CD4-positive, alpha-beta T cell treated with Interleukin-17A for 4 hours (primary cell): ENCODE results near the gene PSMD4.
"Not testable (repeated sequence)": the region's sequence is repeated elsewhere in the genome, so short reads cannot be mapped to it uniquely, and the experiment has no call there.

Experiments
- DNase-seq: peaks from one replicate; pipeline ENCODE4 v3.0.0-alpha.2; 2020; ENCODE audit warnings: mixed read lengths

Gene PSMD4

DNA sequence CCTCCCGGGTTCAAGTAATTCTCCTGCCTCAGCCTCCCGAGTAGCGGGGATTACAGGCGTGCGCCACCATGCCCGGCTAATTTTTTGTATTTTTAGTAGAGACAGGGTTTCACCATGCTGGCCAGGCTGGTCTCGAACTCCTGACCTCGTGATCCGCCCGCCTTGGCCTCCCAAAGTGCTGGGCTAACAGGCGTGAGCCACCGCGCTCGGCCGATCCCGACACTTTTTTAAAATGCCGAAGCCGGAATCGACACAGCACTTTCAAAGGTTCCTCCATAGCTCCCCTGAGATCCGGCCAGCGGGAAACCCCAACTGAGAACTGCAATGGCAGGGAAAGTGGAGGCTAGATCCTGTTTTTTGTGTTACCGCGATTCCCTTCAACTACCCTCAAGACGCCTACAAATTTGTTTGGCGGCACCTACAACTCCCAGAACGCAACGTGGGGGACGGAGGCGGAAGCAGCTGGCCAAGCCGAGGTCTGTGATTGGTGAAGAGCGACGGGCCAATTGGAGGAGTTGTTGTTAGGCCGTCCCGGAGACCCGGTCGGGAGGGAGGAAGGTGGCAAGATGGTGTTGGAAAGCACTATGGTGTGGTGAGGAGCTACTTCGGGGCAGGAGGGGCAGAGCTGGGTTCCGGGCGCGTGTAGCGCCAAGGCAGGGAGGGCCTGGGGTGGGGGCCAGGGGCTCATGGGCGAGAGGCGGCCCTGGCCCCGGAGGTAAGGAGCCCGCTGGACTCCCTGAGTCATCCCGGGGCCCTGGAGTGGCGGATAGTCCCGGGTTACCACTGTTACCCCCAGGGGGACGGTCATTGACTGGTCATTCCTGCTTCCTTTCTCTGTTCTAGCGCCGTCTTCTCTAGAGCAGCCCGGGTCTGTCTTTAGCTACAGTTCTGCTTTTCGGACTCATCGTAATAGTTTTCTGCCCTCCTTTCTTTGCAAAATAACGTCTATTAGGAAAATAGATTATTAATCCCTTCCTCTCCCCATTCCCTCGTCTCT lies at the start of gene PSMD4:
Gene PSMD4 (plus strand): TSS at position 518 of the 997 bp plus-strand sequence. CDS start 49 bp downstream, at position 567.
- peak; percentile 93 for DNase-seq

- not testable (repeated sequence) for DNase-seq
Observed at GRCh38 chr1:151205381-151205965, 49.1 kb upstream of the PSMD4 start.

GRCh38 chr1:151210830-151211229 lies 43.7 kb upstream of the PSMD4 start:
- no peak for DNase-seq

GRCh38 chr1:151211972-151212705 lies 42.4 kb upstream of the PSMD4 start:
- DNase-seq, result peak; percentile 4

DNA sequence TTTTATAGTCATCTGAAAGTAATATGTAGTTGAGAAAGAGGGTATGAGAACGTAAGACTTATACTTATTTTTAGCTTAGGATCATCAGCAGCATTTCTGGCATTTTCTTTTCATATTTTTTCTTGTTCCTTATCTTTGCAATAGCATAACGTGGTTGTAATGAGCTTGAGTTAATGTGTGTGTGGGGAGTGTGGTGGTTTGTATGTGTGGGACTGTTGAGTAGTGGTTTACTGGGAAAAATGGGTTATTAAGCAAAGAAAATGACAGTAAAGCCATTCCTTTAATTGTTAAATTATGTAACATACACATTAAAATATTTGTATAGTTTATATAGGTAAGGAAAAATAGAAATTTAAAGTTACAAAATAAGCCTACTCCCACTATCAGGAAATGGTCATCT lies 41.0 kb upstream of the PSMD4 start:
- DNase-seq, result no peak

DNA sequence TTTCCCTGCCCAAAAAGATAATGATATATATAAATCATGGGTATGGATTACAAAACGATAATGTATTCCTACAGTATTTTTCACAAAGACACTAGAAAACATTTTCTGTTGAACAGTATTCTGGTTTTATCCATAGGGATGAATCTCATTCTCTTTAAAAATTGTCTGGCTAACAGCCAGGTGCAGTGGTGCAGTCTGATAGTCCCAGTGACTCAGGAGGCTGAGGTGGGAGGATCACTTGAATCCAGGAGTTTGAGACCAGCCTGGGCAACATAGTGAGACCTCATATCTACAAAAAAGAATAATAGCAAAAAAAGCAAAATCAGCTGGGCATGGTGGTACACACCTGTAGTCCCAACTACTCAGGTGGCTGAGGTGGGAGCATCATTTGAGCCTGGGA lies 32.9 kb upstream of the PSMD4 start:
- no peak for DNase-seq

GRCh38 chr1:151222130-151222529 lies 32.4 kb upstream of the PSMD4 start:
- no peak for DNase-seq

- no peak for DNase-seq
Observed at GRCh38 chr1:151235235-151235634, 19.3 kb upstream of the PSMD4 start.

- no peak for DNase-seq
Observed at GRCh38 chr1:151237678-151238466, 16.7 kb upstream of the PSMD4 start.

DNA sequence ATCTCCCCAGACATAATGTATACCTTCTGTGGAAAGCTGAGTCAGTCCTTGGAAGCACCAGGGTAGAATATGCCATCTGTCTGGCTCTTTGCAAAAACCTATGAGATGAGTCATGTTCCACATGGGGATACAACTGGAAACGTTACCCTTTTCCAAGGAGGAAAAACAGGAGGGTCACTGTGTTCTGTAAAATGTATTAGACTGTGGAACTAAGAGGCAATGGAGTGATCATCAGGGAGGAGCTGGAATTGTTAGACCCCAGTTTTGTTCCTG lies 16.1 kb upstream of the PSMD4 start:
- no peak for DNase-seq

DNA sequence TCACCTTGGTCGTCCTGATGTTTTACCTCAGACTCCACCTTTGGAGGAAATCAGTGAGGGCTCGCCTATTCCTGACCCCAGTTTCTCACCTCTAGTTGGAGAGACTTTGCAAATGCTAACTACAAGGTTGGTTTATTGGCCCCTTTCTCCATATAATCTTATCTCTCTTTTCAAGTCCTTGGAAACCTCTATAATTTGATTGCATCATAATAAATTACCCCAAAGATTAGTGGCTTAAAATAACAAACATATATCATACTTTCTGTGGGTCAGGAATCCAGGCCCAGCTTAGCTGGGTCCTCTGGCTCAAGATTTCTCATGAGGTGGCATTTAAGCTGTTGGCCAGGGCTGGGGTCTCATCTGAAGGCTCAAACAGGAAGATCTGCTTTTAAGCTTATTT lies 12.1 kb upstream of the PSMD4 start:
- no peak for DNase-seq

DNA sequence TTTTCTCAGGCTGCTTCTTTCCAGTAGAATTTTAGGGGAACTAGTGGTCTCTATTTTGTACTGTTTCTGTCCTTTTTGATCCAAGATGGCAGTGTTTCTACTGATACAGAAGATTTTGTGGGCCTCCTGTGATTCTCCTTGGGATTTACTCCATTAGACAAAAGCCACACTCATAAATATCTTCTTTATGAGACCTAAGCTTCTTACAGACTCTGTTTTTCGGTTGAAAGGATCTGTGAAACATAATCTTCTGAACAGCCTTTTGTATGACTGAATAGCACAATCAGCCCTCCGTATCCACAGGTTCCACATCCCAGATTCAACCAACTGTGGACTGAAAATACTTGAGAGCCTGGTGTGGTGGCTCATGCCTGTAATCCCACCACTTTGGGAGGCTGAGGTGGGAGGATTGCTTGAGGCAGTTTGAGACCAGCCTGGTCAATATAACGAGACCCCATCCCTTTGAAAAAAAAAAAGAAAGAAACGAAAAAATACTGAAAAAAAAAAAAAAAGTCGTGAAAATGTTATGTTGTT lies 10.8 kb upstream of the PSMD4 start:
- no peak for DNase-seq

GRCh38 chr1:151246786-151247185 lies 7.7 kb upstream of the PSMD4 start:
- no peak for DNase-seq

GRCh38 chr1:151251656-151252470 lies 2.7 kb upstream of the PSMD4 start:
- peak; percentile 75 for DNase-seq

GRCh38 chr1:151255381-151255780 lies 847 bp downstream of the PSMD4 start:
- DNase-seq, result no peak

DNA sequence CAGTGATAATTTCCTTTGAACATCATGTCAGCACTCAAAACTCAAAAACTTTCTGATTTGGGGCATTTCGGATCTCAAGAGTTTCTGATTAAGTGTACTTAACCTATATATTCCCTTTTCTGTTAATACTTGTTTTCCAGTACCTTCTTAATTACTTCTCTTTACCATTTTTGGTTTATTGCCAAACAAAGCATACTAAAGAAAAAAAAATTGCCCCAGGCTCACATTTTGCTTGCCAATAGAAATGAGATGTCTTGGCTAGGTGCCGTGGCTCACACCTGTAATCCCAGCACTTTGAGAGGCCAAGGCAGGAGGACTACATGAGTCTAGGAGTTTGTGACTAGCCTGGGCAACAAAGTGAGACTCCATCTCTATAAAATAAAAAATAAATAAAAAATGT lies 4.8 kb downstream of the PSMD4 start:
- DNase-seq, result no peak

- DNase-seq, result no peak
Observed at GRCh38 chr1:151265446-151266236, 11.1 kb downstream of the PSMD4 start.

DNA sequence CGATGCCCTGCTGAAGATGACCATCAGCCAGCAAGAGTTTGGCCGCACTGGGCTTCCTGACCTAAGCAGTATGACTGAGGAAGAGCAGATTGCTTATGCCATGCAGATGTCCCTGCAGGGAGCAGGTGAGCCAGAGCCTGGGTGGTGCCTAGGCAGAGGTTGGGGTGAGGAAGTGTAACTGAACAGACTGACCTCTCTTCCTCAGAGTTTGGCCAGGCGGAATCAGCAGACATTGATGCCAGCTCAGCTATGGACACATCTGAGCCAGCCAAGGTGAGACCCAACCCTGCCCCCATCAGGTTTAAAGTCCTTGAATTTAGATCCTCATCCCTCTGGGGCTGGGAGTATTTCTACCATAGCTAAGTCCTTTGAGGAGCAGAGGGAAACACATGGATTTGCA lies 11.8 kb downstream of the PSMD4 start:
- DNase-seq, result no peak

GRCh38 chr1:151266821-151267220 lies 12.3 kb downstream of the PSMD4 start:
- DNase-seq, result no peak

DNA sequence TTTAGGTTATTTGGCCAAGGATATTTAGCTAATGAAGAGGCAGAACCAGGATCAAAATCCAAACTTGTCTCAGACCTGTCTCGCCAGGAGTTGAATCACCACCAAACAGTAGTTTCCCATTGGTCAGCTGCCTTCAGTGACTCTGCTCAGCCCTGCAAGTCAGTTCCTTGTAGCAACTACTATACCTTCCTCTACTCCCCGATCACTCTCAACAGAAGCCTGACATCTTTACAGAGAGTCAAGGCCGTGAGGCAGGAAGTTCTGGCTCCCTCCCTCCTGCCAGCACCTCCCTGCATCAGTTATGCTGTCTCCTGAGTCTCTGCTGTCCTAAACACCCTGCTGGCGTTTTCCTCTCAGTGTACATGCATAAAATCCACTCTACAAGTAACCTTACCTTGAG lies 13.2 kb downstream of the PSMD4 start:
- DNase-seq, result no peak

- DNase-seq, result no peak
Observed at GRCh38 chr1:151273924-151274466, 19.5 kb downstream of the PSMD4 start.
